Stimulated activated CD8-positive, alpha-beta memory T cell treated with anti-CD3 and anti-CD28 coated beads, Interleukin-15, amount 100 ng/mL, for 4 hours (primary cell): ENCODE results near the gene BRD2.

ENCODE experiments used
- DNase-seq, 2 donors: peaks; one replicate each; pipeline ENCODE4 v3.0.0-alpha.2; 2020; ENCODE audit warnings: low read depth in 2 of 2

BRD2 gene

GRCh38 chr6:33029328-33030184 is 61.2 kb downstream of the BRD2 start:
- DNase-seq: no peak

- DNase-seq: no peak
Measured at GRCh38 chr6:33030245-33030644, 61.9 kb downstream of the BRD2 start.
